Measurements from ENCODE around the gene ADCY10.
"Not testable (repeated sequence)": the region's sequence is repeated elsewhere in the genome, so short reads cannot be mapped to it uniquely, and the experiment has no call there.

The ADCY10 gene

DNA sequence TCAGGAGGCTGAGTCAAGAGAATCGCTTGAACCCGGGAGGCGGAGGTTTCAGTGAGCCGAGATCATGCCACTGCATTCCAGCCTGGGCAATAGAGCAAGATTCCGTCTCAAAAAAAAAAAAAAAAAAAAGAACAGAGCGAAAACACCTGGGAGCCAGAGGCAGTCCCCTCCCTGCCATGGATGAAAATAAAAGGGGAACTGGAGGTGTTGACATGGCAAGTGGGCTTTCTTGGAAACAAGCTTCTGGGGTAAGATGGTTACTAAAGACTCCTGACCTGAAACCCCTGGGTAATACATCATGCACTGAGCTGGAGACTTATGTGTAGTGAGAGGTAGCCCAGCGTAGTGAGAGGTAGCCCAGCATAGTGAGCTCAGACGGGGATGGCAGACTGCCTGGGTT is 31.6 kb downstream of the ADCY10 start:
- no peak overlapping the region for H3K4me3 ChIP-seq
- no peaks in the 10 kb centered on the region for H3K9me3 ChIP-seq (ENCODE audit: low read depth, low read length)
- no peaks in the 10 kb centered on the region for H3K36me3 ChIP-seq (ENCODE audit: insufficient read depth, low read length)
- H3K27ac ChIP-seq, result no peak overlapping the region
- no peak for DNase-seq (ENCODE audit: low read depth, low spot score)
- TF ChIP-seq POLR2AphosphoS5 (IDR thresholded peaks at IDR 0.05; ENCODE audit: borderline replicate concordance, low read depth, low read length) (no peak), EZH2 (IDR thresholded peaks at IDR 0.05) (no peak), FOXP2 (optimal IDR thresholded peaks at IDR 0.05; ENCODE audit: control extremely low read depth, extremely low read length, insufficient read depth) (no peak)
- no peak overlapping the region for H3K9ac ChIP-seq (ENCODE audit: insufficient read length)

- Histone ChIP-seq H3K36me3 (ENCODE audit: insufficient read depth, low read length) (no peaks in the 10 kb centered on the region), H3K4me3 (no peak overlapping the region), H3K9ac (ENCODE audit: insufficient read length) (no peak overlapping the region), H3K27ac (no peak overlapping the region), H3K9me3 (ENCODE audit: low read depth, low read length) (no peaks in the 10 kb centered on the region)
- TF ChIP-seq EZH2 (IDR thresholded peaks at IDR 0.05), result no peak
- no peak for TF ChIP-seq POLR2AphosphoS5 (IDR thresholded peaks at IDR 0.05; ENCODE audit: borderline replicate concordance, low read depth, low read length)
- no peak for TF ChIP-seq FOXP2 (optimal IDR thresholded peaks at IDR 0.05; ENCODE audit: control extremely low read depth, extremely low read length, insufficient read depth)
- no peak for DNase-seq (ENCODE audit: low read depth, low spot score)
Observed at GRCh38 chr1:167881786-167882185, 32.1 kb downstream of the ADCY10 start.

DNA sequence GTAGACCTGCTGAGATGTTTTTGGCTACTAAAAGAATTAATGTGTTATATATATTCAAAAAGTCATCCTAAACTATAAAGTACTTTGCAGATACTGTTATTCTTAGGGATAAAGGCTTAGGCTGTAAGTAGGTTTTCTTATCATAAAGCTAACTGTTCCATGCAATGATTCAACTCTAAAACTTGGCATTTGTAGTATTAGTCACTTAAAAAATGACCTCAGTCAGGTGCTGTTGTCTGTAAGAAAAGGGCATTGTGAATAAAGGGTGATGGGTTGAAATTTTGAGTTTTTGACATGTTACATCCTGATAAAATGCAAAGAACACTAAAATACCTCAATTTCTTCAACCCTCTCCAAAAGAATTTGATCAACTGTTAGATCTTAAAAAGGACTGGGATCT is 32.9 kb downstream of the ADCY10 start:
- H3K9ac ChIP-seq (ENCODE audit: insufficient read length), result no peak overlapping the region
- TF ChIP-seq EZH2 (IDR thresholded peaks at IDR 0.05) (no peak), POLR2AphosphoS5 (IDR thresholded peaks at IDR 0.05; ENCODE audit: borderline replicate concordance, low read depth, low read length) (no peak), FOXP2 (optimal IDR thresholded peaks at IDR 0.05; ENCODE audit: control extremely low read depth, extremely low read length, insufficient read depth) (no peak)
- H3K9me3 ChIP-seq (ENCODE audit: low read depth, low read length), result no peaks in the 10 kb centered on the region
- H3K27ac ChIP-seq, result no peak overlapping the region
- no peak for DNase-seq (ENCODE audit: low read depth, low spot score)
- no peaks in the 10 kb centered on the region for H3K36me3 ChIP-seq (ENCODE audit: insufficient read depth, low read length)
- H3K4me3 ChIP-seq, result no peak overlapping the region

DNA sequence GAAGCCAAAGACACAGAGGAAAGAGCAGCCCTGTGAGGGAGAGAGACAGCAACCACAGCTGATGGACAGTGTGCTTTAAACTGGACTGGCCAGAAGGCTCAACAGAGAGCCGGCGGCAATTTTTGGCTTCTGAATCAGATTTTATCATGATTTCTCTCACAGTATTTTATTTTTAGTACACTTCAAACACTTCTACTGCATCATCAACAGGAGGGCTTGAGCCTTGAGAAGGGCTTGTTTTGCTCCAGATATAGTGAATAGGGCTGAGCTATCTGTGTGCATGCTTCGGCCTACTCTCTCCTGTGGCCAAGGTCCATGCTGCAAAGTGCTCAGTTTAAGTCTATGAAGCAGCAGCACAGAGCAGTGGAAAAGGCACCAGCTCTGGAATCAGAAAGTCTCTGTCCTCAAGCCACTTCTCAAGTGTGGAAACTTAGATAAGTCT is 33.3 kb downstream of the ADCY10 start:
- TF ChIP-seq EZH2 (IDR thresholded peaks at IDR 0.05) (no peak), FOXP2 (optimal IDR thresholded peaks at IDR 0.05; ENCODE audit: control extremely low read depth, extremely low read length, insufficient read depth) (no peak), POLR2AphosphoS5 (IDR thresholded peaks at IDR 0.05; ENCODE audit: borderline replicate concordance, low read depth, low read length) (no peak)
- no peak overlapping the region for H3K27ac ChIP-seq
- H3K4me3 ChIP-seq, result no peak overlapping the region
- no peak for DNase-seq (ENCODE audit: low read depth, low spot score)
- H3K9ac ChIP-seq (ENCODE audit: insufficient read length), result no peak overlapping the region
- no peaks in the 10 kb centered on the region for H3K36me3 ChIP-seq (ENCODE audit: insufficient read depth, low read length)
- no peaks in the 10 kb centered on the region for H3K9me3 ChIP-seq (ENCODE audit: low read depth, low read length)

- DNase-seq (ENCODE audit: low read depth, low spot score), result no peak
- TF ChIP-seq EZH2 (IDR thresholded peaks at IDR 0.05) (no peak), POLR2AphosphoS5 (IDR thresholded peaks at IDR 0.05; ENCODE audit: borderline replicate concordance, low read depth, low read length) (no peak), FOXP2 (optimal IDR thresholded peaks at IDR 0.05; ENCODE audit: control extremely low read depth, extremely low read length, insufficient read depth) (no peak)
- H3K9ac ChIP-seq (ENCODE audit: insufficient read length), result no peak overlapping the region
Observed at GRCh38 chr1:167879508-167879907, 34.4 kb downstream of the ADCY10 start.

DNA sequence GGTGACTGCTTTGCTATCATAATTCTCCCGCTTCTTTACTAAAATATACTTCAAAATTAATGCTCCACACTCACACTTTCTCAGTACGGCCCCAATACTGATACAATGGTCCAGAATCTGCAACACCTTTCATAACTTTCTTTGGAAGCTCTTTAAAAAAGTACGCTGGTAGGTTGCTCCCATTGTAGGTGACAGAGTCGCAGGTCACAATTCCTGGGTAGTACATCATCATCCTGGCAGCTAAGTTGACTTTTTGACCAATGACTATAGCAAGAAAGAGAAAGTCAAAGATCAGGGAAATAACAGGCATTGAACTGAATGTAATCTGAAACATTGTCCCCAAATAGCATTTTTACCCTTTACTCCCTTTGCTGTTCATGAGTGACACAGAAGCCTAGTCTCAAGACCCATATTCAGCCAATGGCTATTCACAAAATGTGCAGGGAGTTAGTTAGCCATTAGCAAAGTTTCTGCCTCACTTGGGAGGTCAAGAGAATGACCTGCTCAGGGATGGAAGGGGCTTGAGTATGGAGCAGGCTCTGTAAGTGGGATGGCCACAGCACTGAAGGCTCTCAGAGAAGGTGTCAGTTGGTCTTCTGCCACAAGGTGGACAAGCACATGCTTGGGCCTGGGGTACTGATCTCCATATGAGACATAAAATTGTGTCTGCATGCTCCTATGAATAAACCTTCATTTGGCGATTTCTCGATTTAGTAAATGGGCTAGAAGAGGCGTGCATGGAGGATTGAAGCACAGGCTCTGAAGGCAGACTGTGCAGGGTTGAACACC is 35.4 kb downstream of the ADCY10 start:
- no peaks in the 10 kb centered on the region for H3K36me3 ChIP-seq (ENCODE audit: insufficient read depth, low read length)
- H3K27ac ChIP-seq, result no peak overlapping the region
- H3K9me3 ChIP-seq (ENCODE audit: low read depth, low read length), result no peaks in the 10 kb centered on the region
- H3K9ac ChIP-seq (ENCODE audit: insufficient read length), result no peak overlapping the region
- no peak for TF ChIP-seq EZH2 (IDR thresholded peaks at IDR 0.05)
- no peak for TF ChIP-seq POLR2AphosphoS5 (IDR thresholded peaks at IDR 0.05; ENCODE audit: borderline replicate concordance, low read depth, low read length)
- no peak for TF ChIP-seq FOXP2 (optimal IDR thresholded peaks at IDR 0.05; ENCODE audit: control extremely low read depth, extremely low read length, insufficient read depth)
- no peak for DNase-seq (ENCODE audit: low read depth, low spot score)
- H3K4me3 ChIP-seq, result no peak overlapping the region

More at GRCh38 chr1:167879508-167879907, 34.4 kb downstream of the ADCY10 start:
- Histone ChIP-seq H3K9me3 (ENCODE audit: low read depth, low read length) (no peaks in the 10 kb centered on the region), H3K27ac (no peak overlapping the region), H3K36me3 (ENCODE audit: insufficient read depth, low read length) (no peaks in the 10 kb centered on the region), H3K4me3 (no peak overlapping the region)

DNA sequence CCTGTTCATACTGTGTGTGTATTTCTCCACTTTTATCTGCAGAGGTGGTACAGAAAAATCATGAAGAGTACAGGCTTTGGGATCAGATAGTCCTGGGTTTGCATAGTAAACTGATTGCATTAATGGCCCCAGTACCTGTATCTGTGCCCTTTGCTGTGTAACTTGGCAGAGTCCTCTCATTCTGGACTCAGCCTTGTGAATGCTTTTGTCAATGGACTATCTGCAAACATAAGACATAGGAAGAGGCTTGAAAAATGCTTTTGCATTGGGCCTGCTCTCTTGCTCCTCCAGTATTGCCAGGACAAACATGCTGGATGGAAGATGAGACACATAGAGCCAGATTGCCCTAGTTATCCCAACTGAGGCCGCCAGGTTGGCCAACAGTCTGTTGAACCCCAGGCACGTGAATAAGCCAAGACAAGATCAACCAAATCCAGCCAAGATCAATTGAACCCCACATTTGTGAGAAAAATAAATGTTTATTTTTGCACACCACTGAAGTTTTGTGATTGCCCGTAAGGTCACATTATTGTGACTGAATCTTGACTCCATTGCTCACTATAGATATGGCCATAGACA is 37.2 kb downstream of the ADCY10 start:
- no peak for TF ChIP-seq FOXP2 (optimal IDR thresholded peaks at IDR 0.05; ENCODE audit: control extremely low read depth, extremely low read length, insufficient read depth)
- no peak for TF ChIP-seq EZH2 (IDR thresholded peaks at IDR 0.05)
- TF ChIP-seq POLR2AphosphoS5 (IDR thresholded peaks at IDR 0.05; ENCODE audit: borderline replicate concordance, low read depth, low read length), result no peak
- Histone ChIP-seq H3K9ac (ENCODE audit: insufficient read length) (no peak overlapping the region), H3K36me3 (ENCODE audit: insufficient read depth, low read length) (no peaks in the 10 kb centered on the region), H3K27ac (no peak overlapping the region), H3K4me3 (no peak overlapping the region), H3K9me3 (ENCODE audit: low read depth, low read length) (no peaks in the 10 kb centered on the region)
- DNase-seq (ENCODE audit: low read depth, low spot score), result no peak

DNA sequence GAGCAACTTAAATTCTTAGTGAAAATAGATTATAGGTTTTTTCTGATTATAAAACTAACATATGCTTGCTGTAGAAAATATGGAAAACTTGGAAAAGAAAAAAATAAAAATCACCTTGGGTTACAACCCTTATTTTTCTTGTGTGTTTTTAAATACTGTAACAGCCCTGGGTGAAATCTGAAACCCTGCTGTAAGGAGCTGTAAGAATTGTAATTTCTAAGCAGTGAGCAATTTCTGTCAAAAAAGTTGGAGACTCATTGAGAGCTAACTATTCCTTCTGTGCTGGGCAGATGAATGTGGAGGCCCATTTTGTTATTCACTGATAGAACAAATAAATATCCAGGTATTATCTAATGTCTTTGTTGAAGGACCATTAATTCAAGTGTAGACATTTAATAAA is 42.6 kb downstream of the ADCY10 start:
- H3K4me3 ChIP-seq, result no peak overlapping the region
- no peak for TF ChIP-seq FOXP2 (optimal IDR thresholded peaks at IDR 0.05; ENCODE audit: control extremely low read depth, extremely low read length, insufficient read depth)
- TF ChIP-seq POLR2AphosphoS5 (IDR thresholded peaks at IDR 0.05; ENCODE audit: borderline replicate concordance, low read depth, low read length), result no peak
- no peak for TF ChIP-seq EZH2 (IDR thresholded peaks at IDR 0.05)
- no peak overlapping the region for H3K27ac ChIP-seq
- DNase-seq (ENCODE audit: low read depth, low spot score), result no peak
- H3K9ac ChIP-seq (ENCODE audit: insufficient read length), result no peak overlapping the region
- H3K9me3 ChIP-seq (ENCODE audit: low read depth, low read length), result no peaks in the 10 kb centered on the region
- no peaks in the 10 kb centered on the region for H3K36me3 ChIP-seq (ENCODE audit: insufficient read depth, low read length)

- not testable (repeated sequence) for H3K4me3 ChIP-seq; H3K36me3 ChIP-seq (ENCODE audit: insufficient read depth, low read length); H3K27ac ChIP-seq; H3K9me3 ChIP-seq (ENCODE audit: low read depth, low read length); DNase-seq (ENCODE audit: low read depth, low spot score); H3K9ac ChIP-seq (ENCODE audit: insufficient read length)
Observed at GRCh38 chr1:167869157-167870001, 44.6 kb downstream of the ADCY10 start.

DNA sequence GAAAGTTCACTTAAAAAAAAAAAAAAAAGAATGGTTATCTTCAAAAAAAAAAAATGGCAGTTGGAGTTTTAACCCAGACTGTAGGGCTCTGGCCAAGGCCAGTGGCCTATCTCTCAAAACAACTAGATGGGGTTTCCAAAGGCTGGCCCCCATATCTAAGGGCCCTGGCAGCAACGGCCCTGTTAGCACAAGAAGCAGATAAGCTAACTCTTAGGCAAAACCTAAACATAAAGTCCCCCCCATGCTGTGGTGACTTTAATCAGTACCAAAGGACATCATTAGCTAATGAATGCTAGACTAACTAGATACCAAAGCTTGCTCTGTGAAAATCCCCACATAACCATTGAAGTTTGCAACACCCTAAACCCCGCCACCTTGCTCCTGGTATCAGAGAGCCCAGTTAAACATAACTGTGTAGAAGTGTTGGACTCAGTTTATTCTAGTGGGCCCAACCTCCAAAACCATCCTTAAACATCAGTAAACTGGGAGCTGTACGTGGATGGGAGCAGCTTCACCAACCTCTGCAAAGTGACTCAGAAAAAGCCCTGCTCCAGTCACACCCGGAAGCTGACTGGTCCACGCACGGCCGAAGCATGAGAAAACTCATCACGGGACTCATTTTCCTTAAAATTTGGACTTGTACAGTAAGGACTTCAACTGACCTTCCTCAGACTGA is 47.1 kb downstream of the ADCY10 start:
- not testable (repeated sequence) for H3K27ac ChIP-seq; H3K4me3 ChIP-seq; H3K36me3 ChIP-seq (ENCODE audit: insufficient read depth, low read length); H3K9me3 ChIP-seq (ENCODE audit: low read depth, low read length); DNase-seq (ENCODE audit: low read depth, low spot score); H3K9ac ChIP-seq (ENCODE audit: insufficient read length)

- not testable (repeated sequence) for H3K27ac ChIP-seq; H3K9me3 ChIP-seq (ENCODE audit: low read depth, low read length); DNase-seq (ENCODE audit: low read depth, low spot score); H3K36me3 ChIP-seq (ENCODE audit: insufficient read depth, low read length); H3K4me3 ChIP-seq; H3K9ac ChIP-seq (ENCODE audit: insufficient read length)
Observed at GRCh38 chr1:167866326-167866725, 47.6 kb downstream of the ADCY10 start.
